HG02943 (cell line): Measurements from ENCODE around the gene TTC28.

Source experiments
- ATAC-seq: cut with Tn5 transposase; IDR thresholded peaks from one replicate; pipeline ENCODE4 v1.9.1; 2021; ENCODE audit warnings: mild to moderate bottlenecking, low read depth, moderate library complexity; ENCODE audit not compliant: unreplicated experiment

Gene TTC28

GRCh38 chr22:27966168-27967064 is 713.2 kb downstream of the TTC28 start:
- ATAC-seq, result no peak

DNA sequence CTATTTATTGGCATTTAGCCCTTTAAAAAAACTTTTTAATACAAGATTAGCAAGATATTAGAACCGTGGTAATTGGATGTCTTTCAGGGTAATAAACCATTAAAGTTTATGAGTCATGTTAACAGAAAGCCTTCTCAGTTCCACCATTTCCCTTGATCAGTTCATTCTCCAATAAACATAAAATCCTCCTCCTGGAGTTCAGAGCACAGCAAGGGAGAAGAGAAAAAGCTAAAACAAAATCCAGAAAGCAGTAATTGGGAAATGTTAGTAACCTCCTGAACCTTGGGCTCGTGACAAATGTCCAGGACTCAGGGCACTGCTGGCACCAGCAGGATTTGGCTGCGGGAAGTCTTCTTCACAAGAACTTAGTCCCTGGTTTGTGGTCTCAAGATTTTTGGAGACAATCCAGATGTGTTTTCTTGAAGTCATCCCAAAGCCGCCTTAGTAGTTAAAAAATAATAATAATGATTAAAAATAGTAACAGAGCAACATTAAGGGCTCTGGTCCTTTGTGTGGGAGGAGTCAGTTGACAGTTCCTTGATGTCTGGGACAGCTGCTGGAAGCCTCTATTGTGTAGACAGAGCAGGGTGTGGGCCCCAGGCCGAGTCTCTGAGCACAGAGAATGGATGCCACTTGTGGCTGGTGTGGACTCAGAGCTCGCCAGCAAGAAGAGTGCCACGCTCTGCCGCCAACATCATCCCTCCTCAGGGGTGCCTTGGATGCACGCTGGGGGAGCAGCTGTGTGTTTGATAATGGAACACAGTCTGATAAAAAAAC is 717.2 kb downstream of the TTC28 start:
- ATAC-seq, result no peak

DNA sequence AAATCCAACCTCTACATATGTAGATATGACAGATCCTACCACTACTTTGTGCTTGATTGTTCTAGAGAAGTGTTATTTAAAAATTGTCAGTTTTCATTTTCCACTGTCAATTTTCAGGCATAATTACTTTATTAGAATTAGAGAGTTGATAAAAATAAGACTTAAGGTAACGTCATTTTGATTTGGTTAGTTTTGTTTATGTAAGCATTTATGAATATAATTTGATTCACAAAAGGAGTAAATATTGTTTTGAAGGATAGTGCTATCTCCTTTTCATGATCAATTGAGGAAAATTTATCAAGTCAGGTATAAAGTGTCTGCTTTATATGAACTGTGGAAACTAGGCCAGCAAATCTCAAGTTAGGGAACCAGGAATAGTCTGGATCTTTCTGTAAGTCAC is 718.0 kb downstream of the TTC28 start:
- ATAC-seq, result no peak

DNA sequence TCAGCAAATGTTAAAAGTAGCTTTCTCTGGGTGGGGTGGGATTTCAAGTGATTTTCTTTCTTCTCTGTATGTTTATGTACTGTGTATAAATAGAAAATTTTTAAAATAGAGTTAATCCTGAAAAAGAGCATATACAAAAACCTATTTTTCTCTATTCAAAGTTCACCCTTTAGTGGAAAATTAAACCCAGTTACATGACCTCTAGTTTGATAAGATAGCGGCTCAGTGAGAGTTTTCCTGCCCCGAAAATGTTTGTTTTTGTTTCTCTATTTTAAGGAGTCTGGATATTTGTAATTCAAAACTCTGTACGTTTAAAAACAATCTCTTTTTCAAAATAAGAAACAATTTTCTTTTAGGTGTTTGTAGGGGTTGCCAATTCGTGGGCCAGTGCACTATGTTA is 718.5 kb downstream of the TTC28 start:
- no peak for ATAC-seq

DNA sequence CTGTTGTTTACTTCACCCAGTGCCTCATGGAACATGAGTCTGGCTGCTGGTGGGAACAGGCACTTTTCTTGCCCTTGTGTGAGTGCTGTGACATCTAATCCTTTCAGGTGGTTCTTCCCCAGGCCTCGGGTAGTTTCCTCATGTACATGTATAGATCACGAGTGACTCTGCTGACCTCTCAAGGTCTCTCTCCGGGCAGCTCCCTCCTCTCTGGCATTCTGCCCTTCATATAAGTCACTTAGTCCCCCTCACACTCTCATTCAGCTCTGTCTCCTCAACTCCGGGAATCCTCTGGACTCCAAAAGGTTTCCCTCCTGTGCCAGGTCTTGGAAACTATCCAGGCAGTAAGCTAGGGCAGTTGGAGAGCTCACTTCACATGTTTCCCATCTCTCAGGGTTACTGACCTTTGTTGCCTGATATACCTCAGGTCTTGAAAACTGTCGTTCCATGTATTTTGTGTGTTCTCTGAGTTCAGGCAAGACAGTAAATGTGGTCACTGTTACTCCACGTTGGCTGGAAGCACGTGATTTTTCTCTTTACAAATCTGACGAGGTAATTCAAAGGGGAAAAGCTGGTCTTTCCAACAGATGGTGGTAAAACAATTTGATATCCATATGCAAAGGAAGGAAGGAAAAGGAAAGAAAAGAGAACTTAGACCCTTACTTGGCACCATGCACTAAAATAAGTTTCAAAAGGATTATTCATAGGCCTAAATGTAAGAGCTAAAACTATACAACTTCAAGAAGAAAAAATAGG is 720.1 kb downstream of the TTC28 start:
- no peak for ATAC-seq

GRCh38 chr22:27952779-27953178 is 726.9 kb downstream of the TTC28 start:
- no peak for ATAC-seq

GRCh38 chr22:27952091-27952490 is 727.5 kb downstream of the TTC28 start:
- ATAC-seq, result no peak

GRCh38 chr22:27949421-27949820 is 730.2 kb downstream of the TTC28 start:
- ATAC-seq, result no peak

DNA sequence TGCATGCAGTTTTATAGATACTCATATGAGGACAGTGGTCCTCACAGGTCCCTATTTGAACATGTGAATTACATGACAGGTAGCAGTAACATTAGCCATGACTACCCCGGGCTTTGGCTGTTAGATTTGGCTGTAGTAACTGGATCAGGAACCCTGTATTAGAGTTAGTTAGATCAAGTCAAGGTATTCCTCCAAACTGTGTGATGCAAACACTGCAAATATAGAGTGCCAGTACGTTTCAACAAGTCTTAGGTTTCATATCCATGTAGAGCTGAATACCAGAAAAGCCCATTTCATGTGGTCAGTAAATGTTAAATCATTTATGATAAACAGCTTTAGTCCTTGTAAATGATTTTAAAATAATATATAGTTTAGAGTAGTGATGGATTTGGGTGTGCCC is 731.1 kb downstream of the TTC28 start:
- no peak for ATAC-seq

GRCh38 chr22:27947448-27947847 is 732.2 kb downstream of the TTC28 start:
- no peak for ATAC-seq

- no peak for ATAC-seq
These were observed 738.5 kb downstream of the TTC28 start for GRCh38 chr22:27941143-27941542.

DNA sequence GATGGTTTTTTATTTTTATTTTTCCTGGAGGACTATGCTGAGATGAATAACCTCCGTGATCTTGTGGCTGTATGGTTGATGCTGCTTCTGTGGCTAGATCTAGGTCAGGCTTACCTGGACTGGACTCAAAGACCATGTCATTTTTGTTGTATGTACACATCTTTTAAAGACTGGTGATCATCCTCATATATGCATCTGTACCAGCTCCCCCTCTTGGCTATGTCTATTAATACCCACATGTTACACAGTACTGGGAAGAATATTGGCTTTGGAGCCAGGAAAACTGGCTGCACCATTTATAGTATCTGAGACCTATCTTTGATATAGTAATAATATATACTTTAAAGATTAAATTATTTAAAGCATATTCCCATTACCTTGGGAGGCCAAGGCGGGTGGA is 742.2 kb downstream of the TTC28 start:
- ATAC-seq, result no peak

GRCh38 chr22:27935897-27936296 is 743.7 kb downstream of the TTC28 start:
- ATAC-seq, result no peak

DNA sequence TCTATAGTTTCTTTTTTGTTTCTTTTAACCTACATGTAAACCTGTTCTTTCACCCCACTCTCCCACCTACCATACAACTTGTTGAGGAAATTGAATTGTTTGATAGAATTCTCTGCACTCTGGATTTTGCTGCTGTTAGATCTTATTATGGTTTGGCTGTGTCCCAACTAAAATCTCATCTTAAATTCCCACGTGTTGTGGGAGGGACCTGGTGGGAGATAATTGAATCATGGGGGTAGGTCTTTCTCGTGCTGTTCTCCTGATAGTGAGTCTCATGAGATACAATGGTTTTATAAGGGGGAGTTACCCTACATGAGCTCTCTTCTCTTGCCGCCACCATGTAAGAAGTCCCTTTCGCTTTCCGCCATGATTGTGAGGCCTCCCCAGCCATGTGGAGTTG is 745.6 kb downstream of the TTC28 start:
- no peak for ATAC-seq

GRCh38 chr22:27933186-27933983 is 746.3 kb downstream of the TTC28 start:
- no peak for ATAC-seq

DNA sequence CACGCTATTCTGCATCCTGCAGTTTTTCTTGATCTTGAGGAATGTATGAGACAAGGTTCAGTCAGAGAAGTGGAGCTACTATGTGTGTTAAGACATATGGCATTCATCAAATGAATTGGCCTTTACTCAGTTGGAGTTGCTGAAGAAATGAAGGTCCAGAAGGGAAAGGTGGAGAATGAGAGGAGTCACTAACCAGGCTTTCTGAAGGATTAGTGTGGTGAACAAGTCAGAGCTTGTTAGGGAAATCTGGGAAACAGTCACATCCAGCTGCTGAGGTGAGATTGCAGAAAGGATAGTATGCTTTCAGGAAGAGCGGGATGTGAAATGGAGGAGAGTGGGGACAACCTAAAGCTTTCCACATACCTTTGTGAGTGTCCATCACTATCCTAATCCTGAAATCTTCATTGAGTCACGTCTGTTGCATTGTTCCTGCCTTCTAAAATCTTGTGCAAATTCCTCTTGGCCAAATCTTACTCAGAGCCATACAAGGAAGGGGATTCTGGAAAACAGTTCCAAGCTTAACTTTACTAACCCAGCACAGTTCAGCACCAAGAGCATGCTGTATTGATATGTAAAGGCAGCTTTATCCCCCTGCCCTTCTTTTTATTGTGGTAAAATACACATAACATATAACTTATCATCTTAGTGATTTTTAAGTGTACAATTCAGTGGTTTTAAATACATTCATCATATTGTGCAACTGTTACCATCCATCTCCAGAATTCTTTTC is 749.1 kb downstream of the TTC28 start:
- ATAC-seq, result no peak
